ENCODE results near the gene NUP54. TPM values are rescaled to one million over a fixed set of nuclear protein-coding genes. Genes with fewer than 3 reads are reported as not detected.
A peak's percentile ranks its signal among the peaks of the same experiment; 100 is the strongest.

Gene NUP54
- total and polyA plus RNA-seq, 5 donors from 2014 or later: 35.4 to 74.8 (median 41.9) TPM

GRCh38 chr4:76188149-76188548 is 40.0 kb upstream of the NUP54 start:
- H3K36me3 Mint-ChIP-seq: peaks cover 20% of the 10 kb centered on the region
- H3K27ac Mint-ChIP-seq: no peak overlapping the region
- H3K4me3 Mint-ChIP-seq: no peak overlapping the region
- peaks cover 0 to 10% (median 4%) of the 10 kb centered on the region in 7 donors for H3K9me3 Mint-ChIP-seq
- DNase-seq (no peak), ATAC-seq (ENCODE audit: low read depth in 2 of 2) (no peak)
- Histone ChIP-seq H3K27ac (ENCODE audit: insufficient read depth, low read length, poor library complexity, severe bottlenecking) (no peak overlapping the region), H3K9me3 (ENCODE audit: control insufficient read depth in 2 of 2, low read length in 2 of 2) (peaks cover 0 to 8% of the 10 kb centered on the region in 2 experiments), H3K4me3 (ENCODE audit: low read depth, low read length) (no peak overlapping the region), H3K27me3 (ENCODE audit: control insufficient read depth, insufficient read depth, low read length) (no peaks in the 10 kb centered on the region), H3K36me3 (ENCODE audit: control insufficient read depth, insufficient read depth, low read length) (peaks cover 17% of the 10 kb centered on the region), H3K4me1 (ENCODE audit: control insufficient read depth, insufficient read depth, low read length, poor library complexity, severe bottlenecking) (no peaks in the 10 kb centered on the region)
- peaks cover 4% of the 10 kb centered on the region for H3K27me3 Mint-ChIP-seq
- peaks cover 0 to 2% (median 0%) of the 10 kb centered on the region in 4 donors for H3K4me1 Mint-ChIP-seq

DNA sequence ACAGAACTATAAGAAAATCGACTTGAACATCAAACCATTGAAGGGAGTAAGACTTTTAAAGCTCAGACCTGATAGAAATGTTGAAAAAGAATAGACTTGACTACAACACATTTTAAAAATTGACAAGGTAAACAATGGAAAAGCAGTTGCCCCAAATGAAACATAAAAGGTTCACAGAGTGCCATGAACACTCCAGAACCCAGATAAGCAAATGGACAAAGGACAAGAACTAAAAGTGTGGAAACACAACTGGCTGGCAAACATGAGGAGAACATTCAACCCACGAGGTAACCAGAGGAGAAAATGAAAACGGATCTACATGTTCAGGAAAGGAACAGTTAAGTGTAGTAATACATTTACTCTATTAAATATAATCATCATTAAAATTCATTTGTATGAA is 39.0 kb upstream of the NUP54 start:
- Mint-ChIP-seq H3K4me3 (no peak overlapping the region), H3K9me3 (peaks cover 0 to 4% (median 3%) of the 10 kb centered on the region in 7 donors), H3K4me1 (peaks cover 0 to 3% (median 0%) of the 10 kb centered on the region in 4 donors), H3K27ac (no peak overlapping the region), H3K36me3 (peaks cover 10% of the 10 kb centered on the region), H3K27me3 (peaks cover 4% of the 10 kb centered on the region)
- H3K4me1 ChIP-seq (ENCODE audit: control insufficient read depth, insufficient read depth, low read length, poor library complexity, severe bottlenecking): no peaks in the 10 kb centered on the region
- no peak overlapping the region for H3K27ac ChIP-seq (ENCODE audit: insufficient read depth, low read length, poor library complexity, severe bottlenecking)
- DNase-seq (no peak), ATAC-seq (ENCODE audit: low read depth in 2 of 2) (no peak)
- no peaks in the 10 kb centered on the region for H3K27me3 ChIP-seq (ENCODE audit: control insufficient read depth, insufficient read depth, low read length)
- H3K36me3 ChIP-seq (ENCODE audit: control insufficient read depth, insufficient read depth, low read length): peaks cover 7% of the 10 kb centered on the region
- H3K4me3 ChIP-seq (ENCODE audit: low read depth, low read length): no peak overlapping the region
- H3K9me3 ChIP-seq (ENCODE audit: control insufficient read depth in 2 of 2, low read length in 2 of 2): no peaks in the 10 kb centered on the region

GRCh38 chr4:76182463-76182862 is 34.3 kb upstream of the NUP54 start:
- H3K4me3 ChIP-seq (ENCODE audit: low read depth, low read length): no peak overlapping the region
- no peak for ATAC-seq (ENCODE audit: low read depth in 2 of 2)
- DNase-seq: no peak
- peaks cover 4% of the 10 kb centered on the region for H3K36me3 Mint-ChIP-seq
- H3K27me3 ChIP-seq (ENCODE audit: control insufficient read depth, insufficient read depth, low read length): no peaks in the 10 kb centered on the region
- H3K36me3 ChIP-seq (ENCODE audit: control insufficient read depth, insufficient read depth, low read length): peaks cover 4% of the 10 kb centered on the region
- no peaks in the 10 kb centered on the region for H3K9me3 ChIP-seq (ENCODE audit: control insufficient read depth in 2 of 2, low read length in 2 of 2)
- no peak overlapping the region for H3K4me3 Mint-ChIP-seq
- H3K9me3 Mint-ChIP-seq: no peaks in the 10 kb centered on the region
- no peak overlapping the region for H3K27ac ChIP-seq (ENCODE audit: insufficient read depth, low read length, poor library complexity, severe bottlenecking)
- peaks cover 0 to 5% (median 1%) of the 10 kb centered on the region in 4 donors for H3K4me1 Mint-ChIP-seq
- H3K27ac Mint-ChIP-seq: peak overlapping the region in 1 of 3 donors; percentile 20
- no peaks in the 10 kb centered on the region for H3K4me1 ChIP-seq (ENCODE audit: control insufficient read depth, insufficient read depth, low read length, poor library complexity, severe bottlenecking)
- H3K27me3 Mint-ChIP-seq: peaks cover 4% of the 10 kb centered on the region

GRCh38 chr4:76179398-76180318 is 31.5 kb upstream of the NUP54 start:
- DNase-seq (peak; percentile 54 to 82 (median 69)), ATAC-seq (ENCODE audit: low read depth in 2 of 2) (peak; percentile 73 to 78)
- no peak overlapping the region for H3K27ac ChIP-seq (ENCODE audit: insufficient read depth, low read length, poor library complexity, severe bottlenecking)
- H3K36me3 ChIP-seq (ENCODE audit: control insufficient read depth, insufficient read depth, low read length): peaks cover 9% of the 10 kb centered on the region
- no peak overlapping the region for H3K4me3 ChIP-seq (ENCODE audit: low read depth, low read length)
- Mint-ChIP-seq H3K36me3 (peaks cover 15% of the 10 kb centered on the region), H3K27ac (peak overlapping the region in 1 of 3 donors; percentile 29), H3K27me3 (no peaks in the 10 kb centered on the region), H3K9me3 (no peaks in the 10 kb centered on the region), H3K4me1 (peaks cover 0 to 5% (median 1%) of the 10 kb centered on the region in 4 donors), H3K4me3 (no peak overlapping the region)
- no peaks in the 10 kb centered on the region for H3K9me3 ChIP-seq (ENCODE audit: control insufficient read depth in 2 of 2, low read length in 2 of 2)
- no peaks in the 10 kb centered on the region for H3K27me3 ChIP-seq (ENCODE audit: control insufficient read depth, insufficient read depth, low read length)
- H3K4me1 ChIP-seq (ENCODE audit: control insufficient read depth, insufficient read depth, low read length, poor library complexity, severe bottlenecking): no peaks in the 10 kb centered on the region

GRCh38 chr4:76178296-76178695 is 30.1 kb upstream of the NUP54 start:
- Mint-ChIP-seq H3K4me1 (peaks cover 0 to 5% (median 1%) of the 10 kb centered on the region in 4 donors), H3K36me3 (peaks cover 24% of the 10 kb centered on the region), H3K27me3 (no peaks in the 10 kb centered on the region), H3K9me3 (no peaks in the 10 kb centered on the region), H3K4me3 (no peak overlapping the region), H3K27ac (no peak overlapping the region)
- no peaks in the 10 kb centered on the region for H3K9me3 ChIP-seq (ENCODE audit: control insufficient read depth in 2 of 2, low read length in 2 of 2)
- no peak overlapping the region for H3K4me3 ChIP-seq (ENCODE audit: low read depth, low read length)
- ATAC-seq (ENCODE audit: low read depth in 2 of 2): no peak
- no peaks in the 10 kb centered on the region for H3K27me3 ChIP-seq (ENCODE audit: control insufficient read depth, insufficient read depth, low read length)
- H3K36me3 ChIP-seq (ENCODE audit: control insufficient read depth, insufficient read depth, low read length): peaks cover 18% of the 10 kb centered on the region
- no peak overlapping the region for H3K27ac ChIP-seq (ENCODE audit: insufficient read depth, low read length, poor library complexity, severe bottlenecking)
- H3K4me1 ChIP-seq (ENCODE audit: control insufficient read depth, insufficient read depth, low read length, poor library complexity, severe bottlenecking): no peaks in the 10 kb centered on the region
- no peak for DNase-seq

GRCh38 chr4:76177709-76178108 is 29.5 kb upstream of the NUP54 start:
- peaks cover 24% of the 10 kb centered on the region for H3K36me3 ChIP-seq (ENCODE audit: control insufficient read depth, insufficient read depth, low read length)
- H3K36me3 Mint-ChIP-seq: peaks cover 29% of the 10 kb centered on the region

GRCh38 chr4:76175336-76175735 is 27.1 kb upstream of the NUP54 start:
- Mint-ChIP-seq H3K27me3 (no peaks in the 10 kb centered on the region), H3K4me3 (no peak overlapping the region), H3K27ac (no peak overlapping the region), H3K36me3 (peaks cover 35% of the 10 kb centered on the region), H3K9me3 (no peaks in the 10 kb centered on the region), H3K4me1 (peaks cover 0 to 5% (median 0%) of the 10 kb centered on the region in 4 donors)
- Histone ChIP-seq H3K36me3 (ENCODE audit: control insufficient read depth, insufficient read depth, low read length) (peaks cover 25% of the 10 kb centered on the region), H3K4me3 (ENCODE audit: low read depth, low read length) (no peak overlapping the region), H3K27ac (ENCODE audit: insufficient read depth, low read length, poor library complexity, severe bottlenecking) (no peak overlapping the region), H3K27me3 (ENCODE audit: control insufficient read depth, insufficient read depth, low read length) (no peaks in the 10 kb centered on the region), H3K9me3 (ENCODE audit: control insufficient read depth in 2 of 2, low read length in 2 of 2) (no peaks in the 10 kb centered on the region), H3K4me1 (ENCODE audit: control insufficient read depth, insufficient read depth, low read length, poor library complexity, severe bottlenecking) (no peaks in the 10 kb centered on the region)
- ATAC-seq (ENCODE audit: low read depth in 2 of 2) (no peak), DNase-seq (no peak)

More at GRCh38 chr4:76177709-76178108, 29.5 kb upstream of the NUP54 start:
- no peak for ATAC-seq (ENCODE audit: low read depth in 2 of 2)
- no peaks in the 10 kb centered on the region for H3K27me3 ChIP-seq (ENCODE audit: control insufficient read depth, insufficient read depth, low read length)
- H3K4me1 ChIP-seq (ENCODE audit: control insufficient read depth, insufficient read depth, low read length, poor library complexity, severe bottlenecking): no peaks in the 10 kb centered on the region
- no peaks in the 10 kb centered on the region for H3K9me3 Mint-ChIP-seq
- H3K4me3 Mint-ChIP-seq: no peak overlapping the region
- no peak overlapping the region for H3K4me3 ChIP-seq (ENCODE audit: low read depth, low read length)
- no peak overlapping the region for H3K27ac Mint-ChIP-seq
- H3K9me3 ChIP-seq (ENCODE audit: control insufficient read depth in 2 of 2, low read length in 2 of 2): no peaks in the 10 kb centered on the region
- no peak for DNase-seq
- peaks cover 0 to 5% (median 0%) of the 10 kb centered on the region in 4 donors for H3K4me1 Mint-ChIP-seq
- no peak overlapping the region for H3K27ac ChIP-seq (ENCODE audit: insufficient read depth, low read length, poor library complexity, severe bottlenecking)
- H3K27me3 Mint-ChIP-seq: no peaks in the 10 kb centered on the region

Data from CD4-positive, CD25-positive, alpha-beta regulatory T cell (primary cell).